Breast epithelium (tissue), 4 donors: ENCODE data around the gene LPCAT4. TPM values are rescaled to one million over a fixed set of nuclear protein-coding genes. Genes with fewer than 3 reads are reported as not detected.
"Not testable (repeated sequence)": the region's sequence is repeated elsewhere in the genome, so short reads cannot be mapped to it uniquely, and the experiment has no call there.

Experiments used
- DNase-seq, 2 donors: peaks; one replicate each; pipeline ENCODE4 v3.0.0-alpha.2; 2019; ENCODE audit warnings: low spot score in 2 of 2
- H3K27ac ChIP-seq, 2 donors: fragments of 200-600 bp; sonication (generic) in 1 of 2; one replicate each; pipeline ENCODE4 v1.5.1; 2016 to 2019; ENCODE audit warnings: mild to moderate bottlenecking in 1 of 2
- H3K27me3 ChIP-seq, 2 donors: fragments of 200-600 bp; sonication (generic) in 1 of 2; one replicate each; pipeline versions ENCODE4 v1.5.1 to v1.6.0; 2017 to 2019; ENCODE audit warnings: control low read depth in 1 of 2, mild to moderate bottlenecking in 1 of 2
- H3K36me3 ChIP-seq: fragments of 200-600 bp; one replicate; pipeline ENCODE4 v1.5.1; 2019
- H3K4me1 ChIP-seq, 2 donors: fragments of 200-600 bp; sonication (generic); one replicate each; pipeline ENCODE4 v1.5.1; 2016 to 2019; ENCODE audit warnings: control low read depth in 1 of 2
- H3K4me3 ChIP-seq, 3 donors: fragments of 200-600 bp; sonication (generic); 1 replicate in 2 of 3; 2 replicates in 1 of 3; pipeline ENCODE4 v1.5.1; 2016 to 2019; ENCODE audit warnings: mild to moderate bottlenecking in 3 of 3, moderate library complexity in 2 of 3
- H3K9me3 ChIP-seq, 2 donors: fragments of 200-600 bp; sonication (generic) in 1 of 2; one replicate each; pipeline ENCODE4 v1.5.1; 2016 to 2019; ENCODE audit warnings: control low read depth in 1 of 2
- CTCF ChIP-seq, 3 donors: fragments of 450-650 bp; IDR thresholded peaks; one replicate each; pipeline ENCODE4 v1.5.1; 2016 to 2017; ENCODE audit warnings: antibody characterized with exemption in 3 of 3, mild to moderate bottlenecking in 3 of 3, moderate library complexity in 3 of 3
- POLR2A ChIP-seq: fragments of 450-650 bp; IDR thresholded peaks from one replicate; pipeline ENCODE4 v1.6.1; 2016; ENCODE audit warnings: antibody characterized with exemption, mild to moderate bottlenecking, moderate library complexity
- POLR2AphosphoS5 ChIP-seq, 3 donors: sonication (generic); formaldehyde crosslinking; IDR thresholded peaks; one replicate each; pipeline ENCODE4 v1.6.1; 2017; ENCODE audit warnings: antibody characterized with exemption in 3 of 3
- intact Hi-C: fragments of 100-400 bp; cut with DNase I; formaldehyde crosslinking; loops from one replicate; pipeline ENCODE4 v1.15.1; 2023; ENCODE audit warnings: low total_unique reads
- total RNA-seq, 3 donors: library from RNA; depleted of rRNA; stranded (reverse); fragments of >200 nt; gene quantifications; one replicate each; pipeline ENCODE4 v1.1.0, GENCODE V29; 2016

Gene LPCAT4, protein sequence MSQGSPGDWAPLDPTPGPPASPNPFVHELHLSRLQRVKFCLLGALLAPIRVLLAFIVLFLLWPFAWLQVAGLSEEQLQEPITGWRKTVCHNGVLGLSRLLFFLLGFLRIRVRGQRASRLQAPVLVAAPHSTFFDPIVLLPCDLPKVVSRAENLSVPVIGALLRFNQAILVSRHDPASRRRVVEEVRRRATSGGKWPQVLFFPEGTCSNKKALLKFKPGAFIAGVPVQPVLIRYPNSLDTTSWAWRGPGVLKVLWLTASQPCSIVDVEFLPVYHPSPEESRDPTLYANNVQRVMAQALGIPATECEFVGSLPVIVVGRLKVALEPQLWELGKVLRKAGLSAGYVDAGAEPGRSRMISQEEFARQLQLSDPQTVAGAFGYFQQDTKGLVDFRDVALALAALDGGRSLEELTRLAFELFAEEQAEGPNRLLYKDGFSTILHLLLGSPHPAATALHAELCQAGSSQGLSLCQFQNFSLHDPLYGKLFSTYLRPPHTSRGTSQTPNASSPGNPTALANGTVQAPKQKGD
- total RNA-seq, result 10 to 100 TPM; 10.7 to 16.4 (median 13.8) TPM

- TF ChIP-seq POLR2AphosphoS5 (IDR thresholded peaks at IDR 0.05) (peak in 2 of 3 donors; percentile 56 to 57), CTCF (IDR thresholded peaks at IDR 0.05) (peak; percentile 76 to 95 (median 92)), POLR2A (peak; percentile 26)
- Histone ChIP-seq H3K4me3 (peak within 1 kb of the TSS; percentile 75 to 87 (median 83)), H3K27ac (peak within 1 kb of the TSS; percentile 92), H3K27me3 (no peaks in the 10 kb centered on the region), H3K9me3 (no peaks in the 10 kb centered on the region), H3K4me1 (peaks cover 0 to 4% of the 10 kb centered on the region in 2 donors), H3K36me3 (no peaks in the 10 kb centered on the region)
- peak; percentile 81 to 86 for DNase-seq
- intact Hi-C loops, result no loop called here
Observed at GRCh38 chr15:34367101-34368081, at the start of gene LPCAT4. Gene LPCAT4, minus strand, starts transcription at chr15:34367196. Its CDS starts 96 bp downstream, at chr15:34367100.

DNA sequence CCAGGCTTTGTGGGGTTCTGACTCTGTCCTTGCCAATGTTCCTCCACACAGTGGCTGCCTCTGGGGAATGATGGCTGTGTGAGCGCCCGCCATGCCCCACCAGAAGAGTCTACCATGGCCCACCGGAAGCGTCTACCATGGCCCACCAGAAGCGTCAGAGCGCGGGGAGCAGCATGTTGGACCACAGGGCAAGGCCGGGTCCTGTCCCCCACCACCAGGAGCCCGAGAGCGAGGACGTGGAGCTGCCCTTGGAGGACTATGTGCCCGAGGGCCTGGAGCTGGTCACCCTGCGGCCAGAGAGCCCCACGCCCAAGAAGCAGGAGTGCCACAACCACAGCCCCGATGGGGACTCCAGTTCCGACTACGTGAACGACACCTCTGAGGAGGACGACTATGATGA is 42.5 kb upstream of the LPCAT4 start:
- H3K4me1 ChIP-seq, DNase-seq, H3K27ac ChIP-seq, H3K27me3 ChIP-seq, H3K36me3 ChIP-seq, H3K9me3 ChIP-seq, intact Hi-C loops, H3K4me3 ChIP-seq: not testable (repeated sequence)

DNA sequence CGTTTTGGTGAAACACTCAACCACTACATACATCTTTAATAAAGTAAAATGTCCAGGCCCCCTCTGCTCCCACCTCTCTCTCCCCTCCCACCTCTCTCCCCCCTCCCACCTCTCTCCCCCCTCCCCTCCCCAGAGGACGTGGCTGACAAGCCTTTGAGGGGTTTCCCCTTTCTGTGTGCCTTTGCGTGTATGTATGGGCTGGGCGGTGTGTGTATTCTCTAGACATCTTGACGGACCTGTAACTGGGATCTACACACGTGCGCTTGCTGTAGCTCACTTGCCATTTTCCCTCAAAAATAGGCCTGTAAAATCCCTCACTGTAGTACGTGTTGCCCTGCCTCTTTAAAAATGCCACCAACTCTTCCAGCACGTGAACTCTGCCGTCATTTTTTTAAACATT is 42.0 kb upstream of the LPCAT4 start:
- intact Hi-C loops, H3K4me3 ChIP-seq: not testable (repeated sequence)

DNA sequence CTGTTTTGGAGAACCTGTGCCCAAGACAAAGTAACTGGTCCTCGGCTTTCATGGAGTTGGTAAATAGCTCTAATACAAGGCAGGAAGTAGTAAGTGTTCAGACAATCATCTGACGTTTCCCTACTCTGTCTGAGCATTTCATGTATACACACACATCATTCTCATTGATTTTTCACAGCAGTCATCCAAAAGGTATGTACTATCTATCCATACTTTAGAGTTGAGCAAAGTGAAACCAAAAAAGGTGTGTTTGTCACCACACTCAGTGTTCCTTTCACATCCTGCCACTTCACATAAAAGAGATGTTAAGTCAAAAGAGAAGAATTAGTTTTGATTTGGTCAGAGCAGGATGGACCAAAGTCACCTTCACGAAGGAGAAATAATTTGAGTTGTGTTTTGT is 36.9 kb upstream of the LPCAT4 start:
- H3K27me3 ChIP-seq, H3K27ac ChIP-seq, DNase-seq, intact Hi-C loops, H3K9me3 ChIP-seq, H3K36me3 ChIP-seq, H3K4me3 ChIP-seq, H3K4me1 ChIP-seq: not testable (repeated sequence)

More for the DNA sequence above, 42.0 kb upstream of the LPCAT4 start:
- not testable (repeated sequence) for H3K9me3 ChIP-seq, H3K27me3 ChIP-seq, H3K27ac ChIP-seq, H3K4me1 ChIP-seq, DNase-seq, H3K36me3 ChIP-seq

GRCh38 chr15:34403160-34403598 is 36.2 kb upstream of the LPCAT4 start:
- H3K4me3 ChIP-seq, H3K4me1 ChIP-seq, intact Hi-C loops, H3K27me3 ChIP-seq, H3K27ac ChIP-seq, DNase-seq, H3K36me3 ChIP-seq, H3K9me3 ChIP-seq: not testable (repeated sequence)

DNA sequence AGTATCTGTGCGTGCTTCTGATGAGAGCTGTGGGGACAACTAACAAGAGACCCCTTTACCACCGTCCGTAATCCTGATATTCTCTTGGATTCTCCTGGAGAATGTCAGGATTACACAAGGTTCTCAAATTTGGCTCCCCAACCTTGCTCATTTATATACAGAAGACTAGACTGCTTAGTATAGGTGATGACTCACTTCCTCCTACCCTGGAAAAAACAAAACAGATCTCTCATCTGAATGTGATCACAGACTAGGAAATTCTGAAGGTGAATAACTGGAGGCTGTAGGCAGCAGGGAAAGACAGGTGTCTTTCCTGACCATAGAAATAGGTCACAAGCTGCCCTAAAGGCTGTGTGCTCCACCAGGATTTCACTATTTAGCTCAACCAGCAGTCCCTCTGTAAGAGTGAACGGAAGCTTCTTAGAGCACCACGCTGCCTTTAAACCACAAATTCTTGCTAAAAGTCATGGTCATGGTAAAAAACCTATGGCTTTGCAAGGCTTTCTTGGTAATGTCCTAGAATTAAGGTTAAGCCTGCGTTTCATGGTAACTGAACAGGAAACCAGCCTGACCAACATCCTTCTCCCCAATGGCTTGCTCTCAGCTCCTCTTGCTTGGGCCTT is 30.8 kb upstream of the LPCAT4 start:
- H3K4me1 ChIP-seq, H3K27ac ChIP-seq, H3K4me3 ChIP-seq, intact Hi-C loops, DNase-seq, H3K36me3 ChIP-seq, H3K27me3 ChIP-seq, H3K9me3 ChIP-seq: not testable (repeated sequence)

DNA sequence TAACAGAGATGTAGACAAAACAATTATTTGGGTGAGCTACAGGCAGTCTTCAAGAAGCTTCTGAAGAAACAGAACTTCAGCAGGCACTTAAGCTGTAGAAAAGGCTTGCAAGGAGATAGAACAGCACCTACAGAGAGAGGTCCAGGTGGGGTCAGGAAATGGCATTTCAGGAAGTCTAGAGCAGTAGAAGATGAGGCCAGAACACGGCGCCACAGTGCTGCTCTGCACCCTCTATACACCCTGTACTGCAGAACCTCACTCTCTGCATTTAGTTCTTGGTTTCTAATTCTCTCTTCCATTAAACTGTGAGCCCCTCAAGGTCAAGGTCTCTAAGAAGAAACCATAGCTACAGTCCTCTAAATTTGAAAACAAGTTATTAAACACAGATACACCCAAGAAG is 26.0 kb upstream of the LPCAT4 start:
- H3K4me1 ChIP-seq, intact Hi-C loops, H3K9me3 ChIP-seq, H3K27ac ChIP-seq, DNase-seq, H3K27me3 ChIP-seq, H3K4me3 ChIP-seq, H3K36me3 ChIP-seq: not testable (repeated sequence)

- H3K4me3 ChIP-seq, H3K9me3 ChIP-seq, intact Hi-C loops, H3K4me1 ChIP-seq, H3K27ac ChIP-seq, DNase-seq, H3K27me3 ChIP-seq, H3K36me3 ChIP-seq: not testable (repeated sequence)
Observed at GRCh38 chr15:34389594-34390086, 22.6 kb upstream of the LPCAT4 start.

DNA sequence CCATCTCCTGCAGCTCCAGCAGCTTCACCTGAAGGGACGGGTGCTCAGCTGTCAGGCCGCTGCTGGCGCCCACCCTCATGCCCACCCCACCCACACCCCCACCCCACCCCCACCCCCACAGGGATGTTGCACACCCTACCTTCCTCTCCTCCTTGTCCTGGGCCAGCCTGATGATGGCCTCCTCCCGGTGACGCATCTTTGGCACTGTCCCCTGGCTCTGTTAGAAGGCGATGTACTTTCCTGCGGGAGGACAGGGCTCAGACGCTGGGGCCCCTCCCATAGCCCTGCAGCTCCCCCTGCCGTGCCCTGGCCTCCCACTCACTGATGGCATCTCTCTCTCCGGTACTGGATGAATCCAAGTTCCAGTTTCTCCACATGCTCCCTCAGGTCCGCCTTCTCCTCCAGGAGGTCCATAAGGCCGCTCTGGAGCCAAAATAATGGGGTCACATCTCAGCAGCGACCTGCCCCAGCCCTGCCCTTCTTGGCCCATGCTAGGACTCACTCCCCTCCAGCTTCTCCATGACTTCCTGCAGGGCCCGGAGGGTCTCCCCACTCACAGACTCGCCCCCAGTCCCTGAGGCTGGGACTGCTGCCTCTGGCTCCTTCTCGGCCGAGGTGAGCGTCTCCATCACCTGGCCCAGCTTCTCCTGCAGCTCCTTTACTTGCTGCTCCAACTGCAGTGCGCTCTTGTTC is 15.0 kb upstream of the LPCAT4 start:
- H3K36me3 ChIP-seq, H3K27ac ChIP-seq, H3K4me1 ChIP-seq, H3K4me3 ChIP-seq, DNase-seq, intact Hi-C loops, H3K9me3 ChIP-seq, H3K27me3 ChIP-seq: not testable (repeated sequence)

DNA sequence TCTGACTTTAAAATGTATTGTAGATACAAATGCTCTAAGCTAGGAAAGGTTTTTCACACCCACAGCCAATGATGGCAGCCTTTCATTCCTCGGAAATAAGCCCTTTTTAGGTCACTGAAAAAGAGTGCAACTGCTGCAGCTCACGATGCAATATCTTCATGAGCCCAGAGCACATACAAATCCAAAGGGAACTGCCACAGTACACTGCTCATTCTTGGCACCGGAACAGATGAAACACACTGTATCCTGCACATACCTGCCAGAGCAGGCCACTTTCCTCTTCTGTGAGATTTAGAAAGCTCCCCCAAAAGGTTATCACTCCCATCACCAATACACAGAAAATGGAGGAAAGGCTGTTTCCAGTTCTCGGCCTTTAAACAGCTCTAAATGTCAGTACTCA is 13.5 kb upstream of the LPCAT4 start:
- DNase-seq, H3K4me3 ChIP-seq, H3K27me3 ChIP-seq, H3K9me3 ChIP-seq, H3K27ac ChIP-seq, H3K4me1 ChIP-seq, intact Hi-C loops, H3K36me3 ChIP-seq: not testable (repeated sequence)
